ENCODE results near the gene FOXL1.

FOXL1 gene

DNA sequence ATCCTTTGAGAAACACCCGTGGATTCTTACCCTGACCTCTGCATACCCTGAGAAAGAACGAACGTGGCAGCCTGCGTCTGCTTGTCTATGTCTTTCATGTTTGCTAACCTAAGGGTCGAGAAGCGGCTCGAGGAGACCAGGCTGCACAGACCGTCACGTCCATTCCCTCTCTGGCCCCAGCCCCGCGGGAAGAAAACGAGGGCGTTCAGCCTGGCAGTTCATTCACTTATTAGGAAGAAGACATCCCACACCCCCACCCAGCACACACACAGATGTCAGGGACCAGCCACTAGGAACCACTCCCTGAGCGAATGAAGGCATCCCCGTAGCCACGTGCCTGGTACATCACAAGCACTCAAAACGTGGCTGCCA, 22.7 kb upstream of the FOXL1 start:
- Histone ChIP-seq H3K36me3 (replicated peaks) (peaks cover 8% of the 10 kb centered on the region), H3K4me3 (peak overlapping the region; percentile 75), H3K9me3 (no peaks in the 10 kb centered on the region), H3K4me1 (peaks cover 8% of the 10 kb centered on the region; the same call in 1 of the 2 replicates), H3K27me3 (ENCODE audit: low read depth) (no peaks in the 10 kb centered on the region)
- in situ Hi-C loops (cut with MboI; ENCODE audit: low sequenced_read_pairs): no loop called here
- no peak for DNase-seq (ENCODE audit: low spot score in 2 of 2)

DNA sequence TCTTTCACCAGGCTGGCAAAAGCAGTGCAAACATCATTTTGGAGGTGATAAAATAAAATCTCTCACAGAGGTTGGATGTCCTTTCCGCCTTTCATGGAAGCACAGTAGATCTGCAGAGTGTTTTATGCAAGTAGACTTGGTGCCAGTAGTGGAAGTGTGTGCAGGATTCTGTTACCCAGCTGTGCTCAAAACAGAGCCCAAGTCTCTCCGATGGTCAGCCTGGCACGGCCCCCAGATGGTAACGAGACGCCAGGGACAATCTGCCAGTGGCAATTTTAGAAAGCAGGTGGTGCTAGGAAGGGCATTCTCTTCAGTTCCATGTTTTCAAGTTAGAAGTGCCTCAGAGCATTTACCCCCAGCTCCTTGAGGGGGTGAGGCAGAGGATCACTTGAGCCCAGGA, 21.8 kb upstream of the FOXL1 start:
- Histone ChIP-seq H3K4me3 (no peak overlapping the region), H3K36me3 (replicated peaks) (peaks cover 2% of the 10 kb centered on the region; the same call in 1 of the 2 replicates), H3K4me1 (peaks cover 8% of the 10 kb centered on the region; the same call in 1 of the 2 replicates), H3K27me3 (ENCODE audit: low read depth) (no peaks in the 10 kb centered on the region), H3K9me3 (no peaks in the 10 kb centered on the region)
- in situ Hi-C loops (cut with MboI; ENCODE audit: low sequenced_read_pairs): no loop called here
- no peak for DNase-seq (ENCODE audit: low spot score in 2 of 2)

DNA sequence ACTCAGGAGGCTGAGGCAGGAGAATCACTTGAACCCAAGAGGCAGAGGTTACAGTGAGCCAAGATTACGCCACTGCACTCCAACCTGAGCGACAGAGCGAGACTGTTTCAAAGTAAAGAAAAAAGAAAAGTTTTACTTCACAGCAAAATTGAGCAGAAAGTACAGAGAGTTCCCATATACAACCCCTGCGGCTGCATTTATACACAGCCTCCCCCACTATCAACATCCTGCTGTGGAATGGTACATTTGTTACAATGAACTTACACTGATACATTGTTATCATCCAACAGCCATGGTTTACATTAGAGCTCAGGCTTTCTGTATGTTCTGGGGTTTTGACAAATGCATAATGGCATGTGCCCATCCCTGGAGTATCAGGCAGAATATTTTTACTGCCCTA, 20.8 kb upstream of the FOXL1 start:
- H3K9me3 ChIP-seq: no peaks in the 10 kb centered on the region
- peaks cover 8% of the 10 kb centered on the region; the same call in 1 of the 2 replicates for H3K4me1 ChIP-seq
- no peak for DNase-seq (ENCODE audit: low spot score in 2 of 2)
- no peaks in the 10 kb centered on the region for H3K27me3 ChIP-seq (ENCODE audit: low read depth)
- H3K4me3 ChIP-seq: no peak overlapping the region
- H3K36me3 ChIP-seq (replicated peaks): no peaks in the 10 kb centered on the region
- in situ Hi-C loops (cut with MboI; ENCODE audit: low sequenced_read_pairs): no loop called here

GRCh38 chr16:86558355-86559193, 19.8 kb upstream of the FOXL1 start:
- Histone ChIP-seq H3K9me3 (no peaks in the 10 kb centered on the region), H3K4me3 (no peak overlapping the region), H3K27me3 (ENCODE audit: low read depth) (no peaks in the 10 kb centered on the region), H3K36me3 (replicated peaks) (no peaks in the 10 kb centered on the region), H3K4me1 (peaks cover 9% of the 10 kb centered on the region)
- no peak for DNase-seq (ENCODE audit: low spot score in 2 of 2)
- in situ Hi-C loops (cut with MboI; ENCODE audit: low sequenced_read_pairs): no loop called here

GRCh38 chr16:86559802-86560305, 18.5 kb upstream of the FOXL1 start:
- in situ Hi-C loops (cut with MboI; ENCODE audit: low sequenced_read_pairs): loop anchor here (5.0 to 10.0 kb wide), 2 partner anchors 502 to 725 kb away; no protein-coding TSS in a partner anchor
- no peaks in the 10 kb centered on the region for H3K36me3 ChIP-seq (replicated peaks)

DNA sequence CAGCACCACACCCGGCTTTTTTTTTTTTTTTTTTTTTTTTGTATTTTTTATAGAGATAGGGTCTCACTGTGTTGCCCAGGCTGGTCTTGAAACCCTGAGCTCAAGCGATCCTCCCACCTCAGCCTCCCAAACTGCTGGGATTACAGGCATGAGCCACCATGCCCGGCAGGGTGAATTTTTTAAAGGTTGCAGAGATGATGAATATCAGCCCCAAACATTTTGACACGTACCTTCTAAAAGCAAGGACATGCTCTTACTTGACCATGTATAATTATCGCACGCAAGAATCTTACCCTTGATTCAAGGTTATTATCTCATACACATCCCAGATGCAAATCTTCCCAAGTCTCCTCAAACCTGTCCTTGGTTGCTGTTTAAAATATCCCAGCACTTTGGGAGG, 16.0 kb upstream of the FOXL1 start:
- Histone ChIP-seq H3K4me1 (peaks cover 8% of the 10 kb centered on the region), H3K27me3 (ENCODE audit: low read depth) (peaks cover 22% of the 10 kb centered on the region), H3K36me3 (replicated peaks) (no peaks in the 10 kb centered on the region), H3K4me3 (no peak overlapping the region), H3K9me3 (no peaks in the 10 kb centered on the region)
- DNase-seq (ENCODE audit: low spot score in 2 of 2): no peak
- in situ Hi-C loops (cut with MboI; ENCODE audit: low sequenced_read_pairs): loop anchor here (5.0 to 10.0 kb wide), 2 partner anchors 500 to 722 kb away; no protein-coding TSS in a partner anchor

More at GRCh38 chr16:86559802-86560305, 18.5 kb upstream of the FOXL1 start:
- no peak for DNase-seq (ENCODE audit: low spot score in 2 of 2)
- H3K4me3 ChIP-seq: no peak overlapping the region
- peaks cover 11% of the 10 kb centered on the region for H3K4me1 ChIP-seq
- H3K9me3 ChIP-seq: no peaks in the 10 kb centered on the region
- H3K27me3 ChIP-seq (ENCODE audit: low read depth): peaks cover 5% of the 10 kb centered on the region

GRCh38 chr16:86563469-86564345, 14.6 kb upstream of the FOXL1 start:
- Histone ChIP-seq H3K9me3 (no peaks in the 10 kb centered on the region), H3K4me1 (peaks cover 8% of the 10 kb centered on the region), H3K36me3 (replicated peaks) (no peaks in the 10 kb centered on the region), H3K4me3 (peak overlapping the region; percentile 18), H3K27me3 (ENCODE audit: low read depth) (peaks cover 31% of the 10 kb centered on the region)
- peak; percentile 87 to 92 for DNase-seq (ENCODE audit: low spot score in 2 of 2)
- in situ Hi-C loops (cut with MboI; ENCODE audit: low sequenced_read_pairs): loop anchor here (5.0 to 10.0 kb wide), 2 partner anchors 499 to 721 kb away; no protein-coding TSS in a partner anchor

GRCh38 chr16:86565181-86565631, 13.1 kb upstream of the FOXL1 start:
- DNase-seq (ENCODE audit: low spot score in 2 of 2): no peak
- Histone ChIP-seq H3K4me1 (peaks cover 8% of the 10 kb centered on the region), H3K27me3 (ENCODE audit: low read depth) (peaks cover 46% of the 10 kb centered on the region), H3K36me3 (replicated peaks) (no peaks in the 10 kb centered on the region), H3K4me3 (no peak overlapping the region), H3K9me3 (no peaks in the 10 kb centered on the region)
- in situ Hi-C loops (cut with MboI; ENCODE audit: low sequenced_read_pairs): loop anchor here (10.0 kb wide), 1 partner anchor 720 kb away; no protein-coding TSS in a partner anchor

- DNase-seq (ENCODE audit: low spot score in 2 of 2): no peak
- no peaks in the 10 kb centered on the region for H3K36me3 ChIP-seq (replicated peaks)
- H3K27me3 ChIP-seq (ENCODE audit: low read depth): peaks cover 52% of the 10 kb centered on the region
- H3K9me3 ChIP-seq: no peaks in the 10 kb centered on the region
- in situ Hi-C loops (cut with MboI; ENCODE audit: low sequenced_read_pairs): loop anchor here (10.0 kb wide), 1 partner anchor 719 kb away; no protein-coding TSS in a partner anchor
- H3K4me3 ChIP-seq: no peak overlapping the region; the same call in 1 of the 2 replicates
- peaks cover 8% of the 10 kb centered on the region for H3K4me1 ChIP-seq
Measured at GRCh38 chr16:86565644-86566511, 12.5 kb upstream of the FOXL1 start.

- peaks cover 57% of the 10 kb centered on the region for H3K27me3 ChIP-seq (ENCODE audit: low read depth)
- H3K4me3 ChIP-seq: peak within 1 kb of the TSS; percentile 30
- H3K9me3 ChIP-seq: no peaks in the 10 kb centered on the region
- DNase-seq (ENCODE audit: low spot score in 2 of 2): peak; percentile 66 to 89
- in situ Hi-C loops (cut with MboI; ENCODE audit: low sequenced_read_pairs): loop anchor here (10.0 kb wide), 1 partner anchor 718 kb away; no protein-coding TSS in a partner anchor
- H3K36me3 ChIP-seq (replicated peaks): no peaks in the 10 kb centered on the region
- H3K4me1 ChIP-seq: peaks cover 8% of the 10 kb centered on the region
Measured at GRCh38 chr16:86566601-86566965, 11.8 kb upstream of the FOXL1 start, which contains the start of gene FOXC2. FOXC2 (plus strand) TSS chr16:86566829; CDS start chr16:86567336, 507 bp downstream.

DNA sequence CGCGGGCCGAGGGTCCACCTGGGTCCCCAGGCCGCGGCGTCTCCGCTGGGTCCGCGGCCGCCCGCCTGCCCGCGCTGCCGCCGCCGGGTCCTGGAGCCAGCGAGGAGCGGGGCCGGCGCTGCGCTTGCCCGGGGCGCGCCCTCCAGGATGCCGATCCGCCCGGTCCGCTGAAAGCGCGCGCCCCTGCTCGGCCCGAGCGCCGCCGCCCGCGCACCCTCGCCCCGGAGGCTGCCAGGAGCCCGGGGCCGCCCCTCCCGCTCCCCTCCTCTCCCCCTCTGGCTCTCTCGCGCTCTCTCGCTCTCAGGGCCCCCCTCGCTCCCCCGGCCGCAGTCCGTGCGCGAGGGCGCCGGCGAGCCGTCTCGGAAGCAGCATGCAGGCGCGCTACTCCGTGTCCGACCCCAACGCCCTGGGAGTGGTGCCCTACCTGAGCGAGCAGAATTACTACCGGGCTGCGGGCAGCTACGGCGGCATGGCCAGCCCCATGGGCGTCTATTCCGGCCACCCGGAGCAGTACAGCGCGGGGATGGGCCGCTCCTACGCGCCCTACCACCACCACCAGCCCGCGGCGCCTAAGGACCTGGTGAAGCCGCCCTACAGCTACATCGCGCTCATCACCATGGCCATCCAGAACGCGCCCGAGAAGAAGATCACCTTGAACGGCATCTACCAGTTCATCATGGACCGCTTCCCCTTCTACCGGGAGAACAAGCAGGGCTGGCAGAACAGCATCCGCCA, 11.2 kb upstream of the FOXL1 start:
- H3K9me3 ChIP-seq: no peaks in the 10 kb centered on the region
- H3K4me1 ChIP-seq: peaks cover 8% of the 10 kb centered on the region
- H3K27me3 ChIP-seq (ENCODE audit: low read depth): peaks cover 57% of the 10 kb centered on the region
- in situ Hi-C loops (cut with MboI; ENCODE audit: low sequenced_read_pairs): loop anchor here (10.0 kb wide), 1 partner anchor 718 kb away; no protein-coding TSS in a partner anchor
- H3K36me3 ChIP-seq (replicated peaks): no peaks in the 10 kb centered on the region
- DNase-seq (ENCODE audit: low spot score in 2 of 2): no peak
- peak overlapping the region; percentile 30 for H3K4me3 ChIP-seq
